GM12873 (cell line): ENCODE data around the gene TMPRSS9.

Experiments used
- CTCF ChIP-seq: IDR thresholded peaks from 2 replicates; pipeline ENCODE4 v1.5.1; 2012; ENCODE audit warnings: low read depth, mild to moderate bottlenecking, moderate library complexity, low read length, control low read depth; ENCODE audit not compliant: insufficient read depth; ENCODE audit errors: missing control alignments

The TMPRSS9 gene

GRCh38 chr19:2374808-2375207 is 14.7 kb downstream of the TMPRSS9 start:
- TF ChIP-seq CTCF = no peak

- no peak for TF ChIP-seq CTCF
These were observed 15.5 kb downstream of the TMPRSS9 start for GRCh38 chr19:2375353-2376121.

- no peak for TF ChIP-seq CTCF
These were observed 16.9 kb downstream of the TMPRSS9 start for GRCh38 chr19:2376784-2377519.

- TF ChIP-seq CTCF = no peak
These were observed 20.5 kb downstream of the TMPRSS9 start for GRCh38 chr19:2380567-2380966.

GRCh38 chr19:2381148-2381820 is 21.2 kb downstream of the TMPRSS9 start:
- TF ChIP-seq CTCF = no peak

GRCh38 chr19:2382530-2383222 is 22.6 kb downstream of the TMPRSS9 start:
- TF ChIP-seq CTCF = no peak
